Ureter (tissue), 1 donor: ENCODE measurements around the gene PIR. TPM values are rescaled to one million over a fixed set of nuclear protein-coding genes. Genes with fewer than 3 reads are reported as not detected.

Experiments
- DNase-seq: peaks from one replicate; pipeline ENCODE4 v3.0.0-alpha.2; 2020; ENCODE audit warnings: low spot score
- total RNA-seq: library from RNA; stranded (reverse); gene quantifications from one replicate; pipeline ENCODE4 v1.2.4, GENCODE V29; 2023
- donor health status: DM: yes; HTN: yes; CAD: no.

The PIR gene
- total RNA-seq, 1 donor from 2014 or later, result 19.0 TPM

GRCh38 chrX:15418041-15418706 lies 75.0 kb downstream of the PIR start:
- no peak for DNase-seq

GRCh38 chrX:15416133-15416993 lies 76.8 kb downstream of the PIR start:
- DNase-seq, result no peak

GRCh38 chrX:15413101-15413500 lies 80.0 kb downstream of the PIR start:
- DNase-seq, result no peak

DNA sequence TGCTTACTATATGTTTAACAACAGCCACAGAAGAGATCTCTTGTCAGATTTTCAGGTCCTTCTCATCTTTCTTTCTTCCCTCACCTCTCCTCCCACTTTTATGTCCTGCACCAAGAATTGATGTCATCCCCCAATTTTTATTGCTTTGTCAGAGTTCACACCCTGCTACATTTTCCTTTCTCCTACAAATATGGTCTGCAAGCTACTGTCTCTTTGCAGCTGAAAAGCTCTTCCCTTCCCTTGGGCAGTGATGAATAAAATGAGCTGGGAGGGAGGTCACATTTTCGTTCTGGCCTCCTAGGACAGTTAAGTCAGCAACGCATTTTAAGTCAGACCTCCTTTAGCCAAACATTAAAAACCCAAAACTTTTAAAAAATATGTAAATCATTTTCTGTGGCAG lies 82.2 kb downstream of the PIR start:
- DNase-seq, result no peak

- DNase-seq, result no peak
These were observed 82.7 kb downstream of the PIR start for GRCh38 chrX:15410430-15410829.

DNA sequence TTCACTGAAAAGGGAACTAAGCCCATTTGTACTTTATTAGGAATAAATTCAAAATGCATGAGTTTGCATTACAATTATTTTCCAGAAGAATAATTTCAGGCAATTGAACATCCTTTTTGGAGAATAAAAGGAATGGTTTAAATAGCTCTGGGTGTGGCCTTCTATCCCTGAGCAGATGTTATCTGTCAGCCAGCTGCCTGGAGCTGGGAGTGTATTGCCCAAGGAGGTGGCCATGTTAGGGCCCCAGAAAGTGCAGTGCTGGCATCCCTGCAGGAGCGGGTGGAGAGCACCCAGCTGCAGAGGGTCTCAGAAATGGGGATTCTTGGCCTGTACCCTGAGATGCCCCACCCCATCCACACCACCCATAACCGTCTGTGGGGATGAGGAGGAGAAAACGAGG lies 87.3 kb downstream of the PIR start:
- no peak for DNase-seq

DNA sequence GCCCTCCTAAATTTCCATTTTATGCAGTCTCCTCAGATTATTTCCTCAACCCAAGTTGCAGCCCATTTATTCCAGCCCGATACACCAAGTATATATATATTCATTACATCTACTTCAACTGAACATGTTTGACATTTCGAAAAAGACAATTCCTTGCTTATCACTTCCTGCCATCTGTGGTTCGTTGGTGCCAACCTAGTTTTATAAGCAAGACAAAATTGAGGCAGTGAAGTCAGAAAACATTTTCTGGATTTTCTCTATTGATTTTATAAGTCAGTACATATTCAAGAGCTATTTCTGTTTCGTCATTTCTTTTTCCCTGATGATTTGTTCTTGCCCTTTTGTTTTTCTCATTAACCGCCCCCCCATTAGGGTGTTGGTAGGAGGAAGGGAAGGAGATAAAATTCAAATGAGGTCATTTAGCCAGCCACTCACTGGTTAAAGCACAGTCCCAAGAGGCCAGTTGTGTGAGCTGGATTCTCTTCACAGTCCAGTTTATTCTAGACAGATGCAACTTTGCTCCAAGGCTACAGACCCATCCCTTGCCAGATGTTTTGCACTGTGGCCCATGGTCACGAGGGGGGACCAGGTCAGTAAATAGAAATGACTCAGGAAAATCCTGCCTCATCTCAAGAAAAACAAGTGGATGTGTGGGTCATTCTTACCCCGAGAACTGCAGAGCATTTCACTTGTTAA lies 88.6 kb downstream of the PIR start:
- DNase-seq, result no peak

DNA sequence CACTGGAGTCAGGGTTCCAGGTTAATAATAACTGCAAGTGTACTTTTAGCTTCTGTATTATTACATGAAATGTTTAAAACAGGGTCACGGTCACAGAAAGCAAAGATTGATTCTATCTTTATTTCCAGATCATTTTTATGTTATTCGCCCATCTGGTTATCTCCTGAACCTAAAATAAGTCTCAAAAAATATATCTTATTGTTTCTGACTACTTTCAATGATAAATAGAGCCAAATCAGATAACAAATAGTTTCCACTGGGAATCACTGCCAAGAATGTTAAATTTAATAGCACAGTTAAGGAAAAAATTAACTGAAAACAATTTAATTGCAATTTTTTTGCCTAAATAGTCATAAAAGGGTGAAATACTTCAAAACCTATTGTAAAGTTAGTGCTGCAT lies 91.8 kb downstream of the PIR start:
- DNase-seq, result no peak

DNA sequence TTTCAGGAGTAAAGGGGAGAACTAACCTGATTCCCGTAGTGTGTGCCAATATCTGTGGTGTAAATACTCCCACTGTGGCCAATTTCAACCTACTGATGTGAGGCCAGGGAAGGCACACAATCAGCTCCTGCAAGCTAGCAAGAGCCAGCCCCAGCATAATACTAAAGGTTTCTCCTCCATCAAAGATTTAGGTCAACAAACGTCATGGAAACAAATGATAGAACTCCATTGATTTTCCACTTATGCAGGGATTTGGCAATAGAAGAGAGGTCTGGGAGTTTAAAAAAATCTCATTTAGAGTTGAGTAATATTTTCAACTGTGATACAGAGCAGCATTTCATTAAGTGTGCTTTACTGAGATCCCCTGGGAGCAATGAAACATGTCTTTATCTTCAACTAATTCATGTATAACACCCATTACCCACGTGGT lies 93.2 kb downstream of the PIR start:
- DNase-seq, result no peak

DNA sequence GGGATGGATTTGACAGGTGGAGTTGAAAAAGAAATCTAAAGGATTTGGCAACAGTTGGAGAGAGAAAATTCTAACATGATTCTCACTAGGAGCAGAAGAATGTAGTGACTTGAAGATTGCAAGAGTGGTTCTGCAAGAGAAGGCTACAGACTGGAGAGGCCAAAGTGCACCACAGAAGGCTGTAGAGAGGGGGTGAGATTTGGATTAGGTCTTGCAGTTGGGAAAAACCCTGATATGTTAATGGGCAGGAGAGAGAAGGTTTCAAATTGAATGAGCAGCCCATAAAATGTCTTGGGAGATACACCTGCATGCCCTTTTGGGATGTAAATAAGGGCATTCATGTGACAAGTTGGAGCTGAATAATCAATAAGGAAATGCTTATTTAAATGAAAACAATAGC lies 94.3 kb downstream of the PIR start:
- no peak for DNase-seq

DNA sequence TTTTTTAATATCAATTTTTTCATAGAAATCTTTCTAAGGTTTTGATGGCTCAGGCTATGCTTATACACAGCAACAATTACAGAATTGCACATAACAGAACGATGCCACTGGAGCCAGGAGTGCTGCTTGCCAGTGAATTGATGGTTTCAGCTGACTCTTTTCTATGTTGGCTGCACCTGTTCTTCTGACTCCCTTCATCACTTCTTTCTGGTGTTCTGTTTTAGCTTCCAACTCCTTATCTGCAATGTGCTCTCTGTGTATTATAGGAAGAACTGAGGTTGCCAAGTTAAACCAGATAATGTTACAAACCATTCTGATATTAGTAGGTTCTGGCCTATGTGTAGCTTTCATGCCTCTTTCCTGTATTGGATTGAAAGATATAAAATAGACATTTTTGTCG lies 97.3 kb downstream of the PIR start:
- DNase-seq, result no peak

GRCh38 chrX:15391850-15392249 lies 101.3 kb downstream of the PIR start:
- no peak for DNase-seq

DNA sequence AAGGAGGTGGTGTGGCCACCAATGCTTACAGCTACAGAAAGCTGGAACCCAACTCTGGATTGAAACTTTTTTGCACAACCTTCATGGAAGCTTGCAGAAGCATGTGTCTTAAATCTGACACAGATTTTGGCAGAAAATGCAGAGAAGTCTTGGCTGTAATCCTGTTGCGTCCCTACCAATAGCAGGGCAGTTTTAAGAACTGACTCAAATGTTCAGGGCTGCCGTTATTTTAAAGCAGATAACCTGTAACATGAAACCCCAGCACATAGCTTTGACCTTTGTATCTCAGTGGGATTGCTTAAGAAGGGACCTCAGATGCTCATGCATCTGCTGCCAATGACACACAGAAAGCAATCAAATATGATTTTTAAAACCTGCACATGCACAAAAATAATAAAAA lies 108.8 kb downstream of the PIR start, which contains the start of gene VEGFD:
TSS of gene VEGFD (minus strand) at position 110 of the 400 bp plus-strand sequence. CDS start 467 bp downstream, outside the sequence.
- no peak for DNase-seq

GRCh38 chrX:15382813-15383212 lies 110.3 kb downstream of the PIR start:
- no peak for DNase-seq

- DNase-seq, result no peak
These were observed 116.2 kb downstream of the PIR start for GRCh38 chrX:15376956-15377355.

GRCh38 chrX:15373976-15374375 lies 119.2 kb downstream of the PIR start:
- DNase-seq, result no peak

GRCh38 chrX:15366506-15367352 lies 126.4 kb downstream of the PIR start:
- no peak for DNase-seq

DNA sequence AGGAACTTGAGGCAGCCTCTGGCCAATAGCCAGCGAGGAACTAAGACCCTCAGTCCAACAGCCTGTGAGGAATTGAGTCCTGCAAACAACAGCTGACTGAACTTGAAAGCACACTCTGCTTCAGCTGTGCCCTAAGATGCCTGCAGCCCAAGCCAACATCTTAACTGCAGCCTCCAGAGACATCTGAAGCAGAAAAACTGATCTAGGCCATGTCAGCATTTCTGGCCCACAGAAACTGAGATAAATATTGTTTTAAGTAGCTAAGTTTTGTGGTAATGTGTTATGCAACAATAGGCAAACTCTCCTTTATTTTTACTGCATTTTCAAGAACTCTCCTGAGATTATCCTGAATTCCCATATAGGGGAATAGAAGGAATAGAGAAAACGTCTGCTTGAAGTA lies 133.4 kb downstream of the PIR start:
- DNase-seq, result no peak

DNA sequence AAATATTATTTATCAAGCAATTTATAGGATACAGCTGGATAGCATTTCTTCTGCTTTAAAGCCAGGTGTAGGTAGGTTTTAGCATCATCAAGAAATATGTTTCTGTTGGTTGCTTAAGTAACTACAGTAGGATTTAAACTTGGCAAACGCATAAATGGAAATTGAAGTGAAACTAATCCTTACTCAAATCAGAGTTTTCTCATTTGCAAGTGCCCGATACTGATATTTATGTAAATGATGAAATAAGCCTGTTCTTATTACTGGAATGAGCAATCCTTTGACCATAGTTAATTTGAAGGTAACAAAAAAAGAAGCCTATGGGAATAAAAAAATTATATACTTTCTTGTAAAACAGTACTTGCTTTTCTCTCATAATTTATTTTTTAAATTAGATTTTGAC lies 134.6 kb downstream of the PIR start:
- no peak for DNase-seq

DNA sequence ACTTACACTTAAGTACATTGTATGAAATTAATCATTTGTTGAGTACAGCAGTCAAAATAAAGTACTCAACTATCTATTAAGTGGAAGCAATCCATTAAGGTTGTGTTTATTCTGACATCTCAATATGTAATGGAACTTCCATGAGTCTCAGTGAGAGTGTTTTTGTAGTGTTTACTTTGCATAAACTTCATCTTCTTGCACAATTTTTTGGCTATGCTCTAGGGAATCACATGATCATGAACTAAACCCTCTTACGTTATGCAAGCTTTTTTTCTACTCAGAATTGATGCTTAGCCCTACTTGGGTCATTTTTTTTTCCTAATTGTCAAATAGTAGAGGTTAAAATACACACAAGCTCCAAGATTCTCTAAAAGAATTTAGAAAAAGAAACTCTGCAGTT lies 136.7 kb downstream of the PIR start:
- no peak for DNase-seq

DNA sequence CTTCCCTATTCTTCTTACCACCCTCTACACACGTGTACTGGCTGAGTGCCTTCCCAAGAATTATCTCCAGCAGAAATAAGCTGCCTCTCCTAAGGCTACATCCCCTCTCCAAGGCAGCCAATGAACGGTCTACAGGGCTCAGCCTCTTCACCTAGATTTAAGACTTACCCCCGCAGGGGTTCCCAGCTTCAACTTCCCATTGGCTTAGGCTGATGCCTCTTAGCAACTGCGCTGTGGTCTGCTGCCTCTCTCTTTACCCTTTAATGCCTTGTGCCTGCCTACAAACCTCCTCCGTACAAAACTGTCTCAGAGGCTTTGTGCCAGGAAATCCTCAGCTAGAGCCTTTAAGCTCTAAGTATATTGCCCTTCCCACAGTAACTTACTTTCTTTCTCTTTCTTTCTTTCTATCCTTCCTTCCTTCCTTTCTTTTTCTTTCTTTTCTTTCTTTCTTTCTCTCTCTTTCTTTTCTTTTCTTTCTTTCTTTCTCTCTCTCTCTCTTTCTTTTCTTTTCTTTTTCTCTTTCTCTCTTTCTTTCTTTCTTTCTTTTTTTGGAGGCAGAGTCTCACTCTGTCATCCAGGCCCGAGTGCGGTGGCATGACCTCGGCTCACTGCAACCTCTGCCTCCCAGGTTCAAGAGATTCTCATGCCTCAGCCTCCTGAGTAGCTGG lies 142.7 kb downstream of the PIR start:
- no peak for DNase-seq
